ENCODE measurements around the gene DOCK11. TPM values are rescaled to one million over a fixed set of nuclear protein-coding genes. Genes with fewer than 3 reads are reported as not detected.

DOCK11 gene
- total and polyA plus RNA-seq, 2 donors from 2014 or later = 11.4 to 49.5 TPM

GRCh38 chrX:118718737-118719136, 223.1 kb downstream of the DOCK11 start:
- Histone ChIP-seq H3K9ac (ENCODE audit: low read length in 3 of 3) (no peak overlapping the region), H3K4me3 (ENCODE audit: low read length in 3 of 3) (no peak overlapping the region), H3K36me3 (ENCODE audit: control insufficient read depth in 2 of 3, insufficient read depth in 3 of 3, low read length in 3 of 3) (no peaks in the 10 kb centered on the region), H3K27me3 (ENCODE audit: control insufficient read depth, insufficient read depth, low read length) (no peaks in the 10 kb centered on the region), H3K27ac (ENCODE audit: low read depth in 2 of 2, low read length in 2 of 2) (no peak overlapping the region), H3K9me3 (ENCODE audit: control insufficient read depth in 2 of 3, insufficient read depth in 1 of 3, low read length in 3 of 3) (no peaks in the 10 kb centered on the region), H3K4me1 (ENCODE audit: control insufficient read depth in 2 of 3, insufficient read depth in 2 of 3, low read depth in 1 of 3, low read length in 3 of 3) (no peaks in the 10 kb centered on the region)
- no peak for TF ChIP-seq CTCF (IDR thresholded peaks at IDR 0.05; ENCODE audit: borderline replicate concordance, extremely low read depth, insufficient read depth)
- intact Hi-C loops (cut with DNase I) = no loop called here
- FAIRE-seq (no peak), DNase-seq (no peak)

- H3K27me3 ChIP-seq (ENCODE audit: control insufficient read depth, insufficient read depth, low read length) = no peaks in the 10 kb centered on the region
- DNase-seq (no peak), FAIRE-seq (no peak)
- no peaks in the 10 kb centered on the region for H3K4me1 ChIP-seq (ENCODE audit: control insufficient read depth in 2 of 3, insufficient read depth in 2 of 3, low read depth in 1 of 3, low read length in 3 of 3)
- intact Hi-C loops (cut with DNase I) = no loop called here
- H3K9ac ChIP-seq (ENCODE audit: low read length in 3 of 3) = no peak overlapping the region
- no peak overlapping the region for H3K27ac ChIP-seq (ENCODE audit: low read depth in 2 of 2, low read length in 2 of 2)
- H3K9me3 ChIP-seq (ENCODE audit: control insufficient read depth in 2 of 3, insufficient read depth in 1 of 3, low read length in 3 of 3) = no peaks in the 10 kb centered on the region
- H3K4me3 ChIP-seq (ENCODE audit: low read length in 3 of 3) = no peak overlapping the region
- no peak for TF ChIP-seq CTCF (IDR thresholded peaks at IDR 0.05; ENCODE audit: borderline replicate concordance, extremely low read depth, insufficient read depth)
- H3K36me3 ChIP-seq (ENCODE audit: control insufficient read depth in 2 of 3, insufficient read depth in 3 of 3, low read length in 3 of 3) = no peaks in the 10 kb centered on the region
Measured at GRCh38 chrX:118720058-118720707, 224.6 kb downstream of the DOCK11 start.

- no peaks in the 10 kb centered on the region for H3K36me3 ChIP-seq (ENCODE audit: control insufficient read depth in 2 of 3, insufficient read depth in 3 of 3, low read length in 3 of 3)
- TF ChIP-seq CTCF (IDR thresholded peaks at IDR 0.05; ENCODE audit: borderline replicate concordance, extremely low read depth, insufficient read depth) = no peak
- H3K9ac ChIP-seq (ENCODE audit: low read length in 3 of 3) = no peak overlapping the region
- no peak overlapping the region for H3K27ac ChIP-seq (ENCODE audit: low read depth in 2 of 2, low read length in 2 of 2)
- H3K9me3 ChIP-seq (ENCODE audit: control insufficient read depth in 2 of 3, insufficient read depth in 1 of 3, low read length in 3 of 3) = no peaks in the 10 kb centered on the region
- peaks cover 0 to 4% (median 0%) of the 10 kb centered on the region in 3 donors for H3K4me1 ChIP-seq (ENCODE audit: control insufficient read depth in 2 of 3, insufficient read depth in 2 of 3, low read depth in 1 of 3, low read length in 3 of 3)
- intact Hi-C loops (cut with DNase I) = no loop called here
- DNase-seq (no peak), FAIRE-seq (no peak)
- H3K27me3 ChIP-seq (ENCODE audit: control insufficient read depth, insufficient read depth, low read length) = no peaks in the 10 kb centered on the region
- no peak overlapping the region for H3K4me3 ChIP-seq (ENCODE audit: low read length in 3 of 3)
Measured at GRCh38 chrX:118723376-118723775, 227.8 kb downstream of the DOCK11 start.

- Histone ChIP-seq H3K9me3 (ENCODE audit: control insufficient read depth in 2 of 3, insufficient read depth in 1 of 3, low read length in 3 of 3) (no peaks in the 10 kb centered on the region), H3K4me3 (ENCODE audit: low read length in 3 of 3) (no peak overlapping the region), H3K4me1 (ENCODE audit: control insufficient read depth in 2 of 3, insufficient read depth in 2 of 3, low read depth in 1 of 3, low read length in 3 of 3) (peaks cover 0 to 13% (median 0%) of the 10 kb centered on the region in 3 donors), H3K36me3 (ENCODE audit: control insufficient read depth in 2 of 3, insufficient read depth in 3 of 3, low read length in 3 of 3) (no peaks in the 10 kb centered on the region), H3K27me3 (ENCODE audit: control insufficient read depth, insufficient read depth, low read length) (no peaks in the 10 kb centered on the region), H3K9ac (ENCODE audit: low read length in 3 of 3) (no peak overlapping the region), H3K27ac (ENCODE audit: low read depth in 2 of 2, low read length in 2 of 2) (no peak overlapping the region)
- DNase-seq (no peak), FAIRE-seq (no peak)
- intact Hi-C loops (cut with DNase I) = no loop called here
- no peak for TF ChIP-seq CTCF (IDR thresholded peaks at IDR 0.05; ENCODE audit: borderline replicate concordance, extremely low read depth, insufficient read depth)
Measured at GRCh38 chrX:118724365-118724764, 228.8 kb downstream of the DOCK11 start.
